Nasal cavity respiratory epithelium epithelial cell of viscerocranial mucosa (primary cell): ENCODE measurements around the gene A1BG. TPM values are rescaled to one million over a fixed set of nuclear protein-coding genes. Genes with fewer than 3 reads are reported as not detected.

Source experiments
- total RNA-seq: library from RNA; depleted of rRNA; stranded (reverse); fragments of >200 nt; gene quantifications from 2 replicates; pipeline ENCODE4 v1.2.3, GENCODE V29; 2014

A1BG gene
- 0.78 and 3.4 TPM in 2 replicates for total RNA-seq

GRCh38 chr19:58352760-58353671 lies at the start of gene A1BG:
Gene A1BG (minus strand): TSS chr19:58353492. CDS start chr19:58353437, 55 bp downstream.

GRCh38 chr19:58395220-58395978 lies 42.1 kb upstream of the A1BG start, which contains the start of gene RNF225:
Gene RNF225 (plus strand): TSS chr19:58395656. CDS start chr19:58396090, 434 bp downstream.

GRCh38 chr19:58386576-58387337 lies 33.5 kb upstream of the A1BG start, which contains the start of gene RPS5:
Gene RPS5 (plus strand): TSS chr19:58387269. CDS start chr19:58388138, 869 bp downstream.

GRCh38 chr19:58380662-58381459 lies 27.6 kb upstream of the A1BG start, which contains the start of gene ZNF837:
Gene ZNF837 (minus strand): TSS chr19:58381030. CDS start chr19:58369332, 11,698 bp downstream.

GRCh38 chr19:58362272-58362994 lies 9.1 kb upstream of the A1BG start, which contains the start of gene ZNF497:
Gene ZNF497 (minus strand): TSS chr19:58362751. CDS start chr19:58357635, 5,116 bp downstream.

GRCh38 chr19:58326914-58327726 lies 26.2 kb downstream of the A1BG start, which contains the start of gene ZSCAN22:
Gene ZSCAN22 (plus strand): TSS chr19:58326994. CDS start chr19:58334803, 7,809 bp downstream.

GRCh38 chr19:58305065-58305931 lies 48.0 kb downstream of the A1BG start, which contains the start of gene ERVK3-1:
Gene ERVK3-1 (plus strand): TSS chr19:58305377. CDS start chr19:58312169, 6,792 bp downstream.

Other genes starting within 250 kb of the A1BG start
- 17.1 and 21.4 TPM in 2 replicates for gene ZNF329, start 202.7 kb downstream of the A1BG start, total RNA-seq
- gene ZNF274, start 170.4 kb downstream of the A1BG start, total RNA-seq: 41.7 and 43.9 TPM in 2 replicates
- 49.2 and 73.4 TPM in 2 replicates for gene ZNF544, start 124.6 kb downstream of the A1BG start, total RNA-seq
- 3.1 and 8.0 TPM in 2 replicates for gene ZNF8, start 74.5 kb downstream of the A1BG start, total RNA-seq
- 33.4 and 39.0 TPM in 2 replicates for gene ERVK3-1, start 48.1 kb downstream of the A1BG start, total RNA-seq
- 2.4 and 4.3 TPM in 2 replicates for gene ZSCAN22, start 26.5 kb downstream of the A1BG start, total RNA-seq
- gene ZNF497, start 9.3 kb upstream of the A1BG start, total RNA-seq: 1.0 and 2.7 TPM in 2 replicates
- 1.6 and 2.7 TPM in 2 replicates for gene ZNF837, start 27.5 kb upstream of the A1BG start, total RNA-seq
- gene RPS5, start 33.8 kb upstream of the A1BG start, total RNA-seq: 2,119 and 3,422 TPM in 2 replicates
- 1.4 and 2.1 TPM in 2 replicates for gene RNF225, start 42.2 kb upstream of the A1BG start, total RNA-seq
- 17.4 and 21.4 TPM in 2 replicates for gene ZNF584, start 55.2 kb upstream of the A1BG start, total RNA-seq
- 5.8 and 6.8 TPM in 2 replicates for gene ZNF132, start 86.7 kb upstream of the A1BG start, total RNA-seq
- 12.0 and 15.9 TPM in 2 replicates for gene ZNF324B, start 98.1 kb upstream of the A1BG start, total RNA-seq
- gene ZNF324, start 113.6 kb upstream of the A1BG start, total RNA-seq: 10.9 and 18.2 TPM in 2 replicates
- gene ZNF446, start 122.9 kb upstream of the A1BG start, total RNA-seq: 3.4 and 6.1 TPM in 2 replicates
- 4.7 and 14.0 TPM in 2 replicates for gene SLC27A5, start 158.5 kb upstream of the A1BG start, total RNA-seq
- 3.8 and 7.3 TPM in 2 replicates for gene ZBTB45, start 166.3 kb upstream of the A1BG start, total RNA-seq
- gene TRIM28, start 190.6 kb upstream of the A1BG start, total RNA-seq: 304 and 353 TPM in 2 replicates
- 104 and 173 TPM in 2 replicates for gene CHMP2A, start 201.6 kb upstream of the A1BG start, total RNA-seq
- 60.7 and 100 TPM in 2 replicates for gene UBE2M, start 205.1 kb upstream of the A1BG start, total RNA-seq
- 21.1 and 22.6 TPM in 2 replicates for gene MZF1, start 219.8 kb upstream of the A1BG start, total RNA-seq